ENCODE data around the gene SSX2IP.
A peak's percentile ranks its signal among the peaks of the same experiment; 100 is the strongest.

Gene SSX2IP

DNA sequence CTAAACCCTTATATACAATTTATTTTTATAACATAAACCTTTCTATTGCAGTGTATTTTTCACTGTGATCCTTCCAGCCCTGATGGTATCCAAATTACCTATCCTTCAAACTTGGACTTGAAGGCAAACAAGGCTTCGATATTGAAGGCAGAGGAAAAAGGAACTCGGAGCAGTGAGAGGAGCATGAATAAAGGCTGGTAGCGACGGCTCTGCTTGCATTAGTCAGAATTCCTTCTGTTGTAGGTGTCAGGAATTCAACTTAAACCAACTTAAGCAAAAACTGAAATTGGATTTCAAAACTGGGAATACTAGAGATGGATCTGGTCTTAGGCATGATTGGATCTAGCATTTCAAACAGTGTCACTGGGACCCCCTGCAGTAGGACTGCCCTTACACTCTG is 17.8 kb upstream of the SSX2IP start:
- no peak for DNase-seq

GRCh38 chr1:84705513-84705912 is 15.3 kb upstream of the SSX2IP start:
- DNase-seq, result no peak

GRCh38 chr1:84704872-84705417 is 14.7 kb upstream of the SSX2IP start:
- peak; percentile 13 to 48 for DNase-seq

DNA sequence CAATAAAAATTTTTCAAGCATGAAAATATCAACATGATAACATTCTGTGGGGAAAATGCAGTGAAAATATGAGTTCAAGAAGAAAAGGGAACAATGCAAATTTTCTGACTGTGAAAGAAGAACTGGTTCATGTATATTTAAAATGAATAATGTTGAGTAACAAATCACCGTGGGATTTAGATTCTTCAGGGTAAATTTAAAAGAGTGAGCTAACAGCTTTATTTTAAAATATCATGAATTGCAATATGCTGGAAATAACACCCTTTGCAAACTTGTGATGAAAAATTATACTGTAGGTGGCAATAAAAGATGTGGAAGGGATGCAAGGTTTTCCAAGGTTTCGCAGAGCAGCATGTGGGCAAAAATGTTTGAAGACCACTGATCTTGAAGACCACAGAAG is 13.2 kb upstream of the SSX2IP start:
- no peak for DNase-seq

GRCh38 chr1:84702143-84702542 is 11.9 kb upstream of the SSX2IP start:
- DNase-seq, result no peak

GRCh38 chr1:84701376-84701775 is 11.1 kb upstream of the SSX2IP start:
- no peak for DNase-seq

- DNase-seq, result peak; percentile 61 to 64
These were observed 9.8 kb upstream of the SSX2IP start for GRCh38 chr1:84700070-84700469.

DNA sequence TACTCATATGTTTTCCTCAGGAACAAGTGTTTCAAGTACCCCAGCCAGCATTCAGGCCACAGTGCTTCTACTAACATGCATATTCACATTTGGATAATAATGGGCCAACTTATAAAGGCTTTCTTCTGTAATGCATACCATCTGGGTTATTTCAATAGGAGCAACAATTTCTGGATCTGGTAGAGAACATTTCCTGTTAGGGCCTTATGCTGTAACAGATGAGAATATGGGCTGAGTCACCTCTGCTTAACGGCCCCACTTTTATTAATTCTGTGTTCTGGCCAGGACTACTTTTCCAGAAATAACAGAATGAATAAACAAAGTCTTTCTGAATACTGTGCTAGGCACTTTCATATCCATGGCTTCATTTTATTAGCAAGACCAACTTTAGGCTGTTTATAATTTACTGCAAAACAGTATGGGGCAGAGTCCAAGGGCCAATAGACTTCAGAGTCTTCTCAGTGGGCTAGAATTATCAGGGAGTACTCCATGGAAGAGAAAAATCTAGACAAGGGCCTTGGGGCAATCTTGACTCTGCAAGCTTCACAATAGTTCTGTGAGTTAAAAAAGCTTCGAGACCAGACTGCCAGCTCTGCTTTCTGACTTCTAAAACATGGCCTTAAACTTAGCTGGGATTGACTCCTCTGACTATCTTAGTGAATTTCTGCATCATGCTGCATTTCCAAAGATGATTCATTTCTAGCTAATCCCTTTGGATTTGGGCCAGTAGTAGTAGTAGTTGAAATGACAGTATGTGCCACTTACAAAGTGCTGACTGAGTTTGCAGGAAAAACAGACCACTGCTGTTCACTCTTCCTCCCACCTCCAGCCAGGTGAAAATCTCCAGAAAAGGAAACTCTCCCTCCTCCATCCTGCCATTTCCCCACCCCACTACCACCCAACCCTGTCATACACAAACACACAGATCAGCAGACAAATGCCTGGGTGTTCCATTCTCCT is 8.2 kb upstream of the SSX2IP start:
- no peak for DNase-seq

DNA sequence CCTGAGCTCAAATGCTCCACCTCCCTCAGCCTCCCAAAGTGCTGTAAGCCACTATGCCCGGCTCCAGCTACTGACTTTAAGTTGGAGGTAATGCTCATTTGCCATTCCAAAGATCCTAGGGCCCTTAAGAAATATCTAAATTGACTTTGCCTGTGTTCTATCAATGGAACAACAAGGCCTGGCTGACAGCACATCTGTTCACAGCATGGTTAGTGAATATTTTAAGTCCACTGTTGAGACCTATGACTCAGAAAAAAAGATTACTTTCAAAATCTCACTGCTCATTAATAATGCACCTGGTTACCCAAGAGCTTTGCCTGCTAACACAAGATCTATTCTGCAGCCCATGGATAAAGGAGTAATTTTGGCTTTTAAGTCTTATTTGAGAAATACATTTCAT is 3.5 kb upstream of the SSX2IP start:
- DNase-seq, result no peak

DNA sequence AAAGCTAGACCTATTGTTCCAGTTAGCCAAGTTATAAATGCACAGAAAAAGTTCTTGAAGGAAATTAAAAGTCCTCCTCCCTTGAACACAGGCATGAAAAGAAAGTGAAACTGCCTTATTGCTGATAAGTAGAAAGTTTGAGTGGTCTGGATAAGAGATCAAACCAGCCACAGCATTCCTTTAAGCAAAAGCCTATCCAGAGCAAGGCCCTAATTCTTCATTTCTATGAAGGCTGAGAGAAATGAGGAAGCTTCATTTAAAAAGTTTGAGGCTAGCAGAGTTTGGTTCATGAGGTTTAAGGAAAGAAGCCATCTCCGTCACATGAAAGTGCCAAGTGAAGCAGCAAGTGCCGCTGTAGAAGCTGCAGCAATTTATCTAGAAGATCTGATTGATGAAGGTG is 2.7 kb upstream of the SSX2IP start:
- peak in 1 of 2 experiments; percentile 5 for DNase-seq

GRCh38 chr1:84692391-84692790 is 2.1 kb upstream of the SSX2IP start:
- no peak for DNase-seq

GRCh38 chr1:84691122-84691783 is 992 bp upstream of the SSX2IP start:
- DNase-seq, result no peak

DNA sequence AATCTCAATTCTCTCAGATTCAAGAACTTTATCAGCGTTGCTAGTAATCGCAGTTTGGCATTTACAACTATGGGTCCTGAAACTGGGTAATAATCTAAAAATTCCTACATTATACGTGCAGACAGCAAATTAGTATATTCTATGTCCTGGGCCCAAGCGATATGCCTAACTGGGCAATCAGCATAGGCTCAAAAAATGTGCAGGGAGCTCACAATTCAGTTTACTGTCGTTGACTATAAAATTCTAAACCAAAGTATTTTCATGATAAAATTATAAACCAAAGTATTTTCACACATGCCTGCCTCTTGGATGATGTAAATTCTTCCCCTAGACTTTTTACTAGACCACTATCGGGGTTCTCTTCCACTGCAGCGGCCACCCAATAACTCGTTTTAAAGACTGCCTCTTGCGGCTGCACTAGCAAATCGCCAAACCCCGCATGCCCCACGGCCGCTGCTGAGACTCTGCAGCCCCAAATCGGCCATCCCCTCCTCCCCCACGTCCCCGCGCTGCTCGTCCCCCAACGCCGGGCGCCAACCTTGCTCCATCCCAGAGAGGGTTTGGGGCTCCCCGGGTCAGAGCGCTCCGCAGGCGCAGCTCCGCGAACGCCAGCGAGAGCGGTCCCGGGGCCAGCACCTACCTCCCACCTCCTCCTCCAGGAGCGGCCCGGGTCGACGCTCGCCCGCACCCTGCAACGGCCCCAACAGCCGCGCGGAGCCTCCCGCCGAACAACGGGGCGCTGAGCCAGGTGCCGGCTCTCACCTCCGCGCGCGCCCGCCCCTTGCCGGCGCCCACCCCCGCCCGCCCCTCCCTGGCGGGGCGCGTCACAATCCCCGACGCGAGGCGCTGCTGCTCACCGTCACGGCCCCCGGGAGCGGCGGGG is 506 bp downstream of the SSX2IP start:
- peak; percentile 30 to 59 for DNase-seq

DNA sequence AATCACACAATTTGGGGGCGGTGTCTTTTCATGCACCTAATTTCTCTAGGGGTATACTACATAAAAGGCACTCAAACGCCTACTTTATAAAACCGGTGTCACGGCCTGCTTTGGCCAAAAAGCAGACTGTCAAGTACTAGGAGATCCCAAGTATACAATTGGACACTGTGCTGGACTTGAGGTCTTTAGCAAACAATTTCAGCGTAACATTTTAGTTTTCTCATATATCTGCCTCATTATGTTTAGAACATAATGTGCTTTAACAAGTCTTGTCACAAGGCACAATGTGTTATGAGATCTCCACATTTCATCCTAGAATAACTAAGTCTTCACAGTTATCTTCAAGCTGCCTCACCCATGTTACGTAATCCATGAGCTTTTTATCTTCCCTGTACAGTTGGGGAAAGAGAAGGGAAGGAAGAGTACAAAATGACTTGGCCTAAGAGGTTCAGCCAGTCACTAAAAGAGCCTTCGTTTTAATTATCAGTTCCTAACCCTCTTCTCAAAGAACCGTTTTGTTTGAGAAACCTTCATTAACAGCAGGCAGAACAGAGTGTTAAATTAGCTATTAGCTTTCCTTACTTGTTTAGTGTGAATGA is 1.7 kb downstream of the SSX2IP start:
- peak; percentile 40 to 44 for DNase-seq

DNA sequence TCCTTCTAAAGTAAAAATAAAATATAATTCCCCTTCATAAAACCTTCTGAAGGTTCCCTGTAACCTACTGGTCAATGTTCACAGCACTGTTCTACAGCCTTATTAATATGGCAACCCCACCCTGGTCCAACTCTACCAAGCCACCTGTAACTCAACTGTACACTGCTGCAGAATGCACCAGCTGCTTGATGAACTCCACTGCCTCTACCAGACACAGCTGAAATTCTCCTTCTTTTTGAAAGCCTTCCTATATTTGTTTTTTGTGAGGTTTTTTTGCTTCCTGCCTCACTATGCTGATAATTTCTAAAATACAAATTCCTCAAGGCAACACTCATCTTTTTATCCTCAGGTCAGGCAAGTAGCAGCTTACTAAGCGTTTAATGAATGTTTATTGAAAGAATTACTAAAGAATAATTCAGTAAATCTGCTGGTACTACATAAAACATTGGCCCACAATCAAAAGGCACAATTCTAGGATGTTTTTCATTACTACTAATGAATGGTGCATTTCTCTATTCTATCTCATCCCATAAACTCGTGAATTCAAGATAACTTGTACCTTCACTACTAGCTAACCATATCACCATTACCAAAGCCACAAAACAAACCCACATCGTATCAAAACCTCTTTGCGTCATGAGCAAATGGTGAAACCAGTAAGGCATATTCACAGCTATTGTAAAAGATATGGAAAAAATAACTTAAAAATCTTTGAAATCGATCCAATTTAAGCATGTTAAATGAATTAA is 2.4 kb downstream of the SSX2IP start:
- DNase-seq, result no peak

GRCh38 chr1:84686223-84686622 is 4.0 kb downstream of the SSX2IP start:
- no peak for DNase-seq

- DNase-seq, result no peak
These were observed 6.8 kb downstream of the SSX2IP start for GRCh38 chr1:84683508-84683907.

GRCh38 chr1:84682047-84682446 is 8.2 kb downstream of the SSX2IP start:
- no peak for DNase-seq

DNA sequence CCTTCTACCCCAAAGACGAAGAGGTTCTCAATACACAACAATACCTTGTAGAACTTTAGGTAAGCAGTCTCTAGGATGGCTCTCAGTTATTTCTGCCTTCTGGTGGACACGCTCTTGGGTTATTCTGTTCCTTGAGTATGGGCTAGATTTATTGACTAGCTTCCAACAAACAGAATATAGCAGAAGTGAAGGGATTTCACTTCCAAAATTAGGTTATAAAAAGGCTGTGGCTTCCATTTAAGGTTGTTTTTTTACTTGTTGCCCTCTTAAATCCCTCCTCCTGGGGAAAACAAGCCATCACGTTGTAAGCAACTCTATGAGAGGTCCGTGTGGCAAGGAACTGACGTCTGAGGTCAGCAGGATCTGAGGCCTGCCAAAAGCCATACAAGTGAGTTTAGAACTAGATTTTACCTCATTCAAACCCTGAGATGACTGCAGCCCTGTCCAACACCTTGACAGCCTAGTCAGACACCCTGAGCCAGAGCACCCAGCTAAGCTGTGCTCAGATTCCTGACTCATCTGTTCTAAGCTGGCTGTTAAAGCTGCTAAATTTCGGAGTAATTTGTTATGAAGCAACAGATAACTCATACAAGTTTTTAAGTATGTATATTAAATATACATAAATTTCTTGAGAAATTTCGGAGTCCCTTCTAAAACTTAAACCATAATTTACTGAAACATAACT is 12.7 kb downstream of the SSX2IP start:
- no peak for DNase-seq

DNA sequence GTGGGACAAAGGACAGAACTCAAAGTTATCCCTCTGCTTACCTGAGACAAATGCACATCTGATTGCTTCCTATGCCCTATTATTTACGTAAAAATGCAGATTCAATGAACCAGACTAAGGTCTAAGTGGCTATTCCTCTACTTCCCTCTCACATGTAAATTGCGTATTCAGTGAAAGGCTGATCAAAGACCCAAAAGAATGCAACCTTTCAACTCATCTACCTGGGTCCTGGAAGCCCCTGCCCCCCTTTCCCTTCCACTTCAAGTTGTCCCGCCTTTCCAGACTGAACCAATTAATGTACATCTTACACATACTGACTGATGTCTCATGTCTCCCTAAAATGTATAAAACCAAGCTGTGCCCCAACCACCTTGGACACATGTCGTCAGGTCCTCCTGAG is 14.6 kb downstream of the SSX2IP start:
- DNase-seq, result no peak

DNA sequence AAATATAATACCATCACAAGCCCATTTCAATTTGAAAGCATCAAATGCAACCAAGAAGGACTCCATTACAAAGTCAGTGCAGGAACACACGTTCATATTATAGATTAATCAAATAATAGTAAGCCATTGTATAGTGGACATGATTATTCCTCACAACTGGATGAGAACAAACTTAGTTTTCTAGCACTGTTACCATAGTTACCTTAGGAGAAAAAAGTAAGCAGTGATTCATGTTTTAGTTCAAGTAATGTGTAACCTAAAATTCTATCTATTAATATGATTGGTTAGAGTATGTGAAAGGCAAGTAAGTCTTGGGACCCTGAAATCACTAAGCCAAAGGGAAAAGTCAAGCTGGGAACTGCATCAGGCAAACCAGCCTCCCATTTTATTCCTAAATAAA is 15.2 kb downstream of the SSX2IP start:
- no peak for DNase-seq

Measured in AML-193 (cell line).